Umbilical cord (tissue), 2 donors: ENCODE measurements around the gene DFFB. TPM values are rescaled to one million over a fixed set of nuclear protein-coding genes. Genes with fewer than 3 reads are reported as not detected.

ENCODE experiments used
- DNase-seq: peaks from one replicate; pipeline ENCODE4 v3.0.0-alpha.2; 2015; ENCODE audit warnings: low spot score
- total RNA-seq: library from RNA; depleted of rRNA; stranded (reverse); fragments of >200 nt; gene quantifications from one replicate; pipeline ENCODE4 v1.2.3, GENCODE V29; 2014; ENCODE audit warnings: low replicate concordance; ENCODE audit not compliant: insufficient read depth

DFFB gene
- total RNA-seq, 1 donor from 2014 or later: 15.2 TPM

DNA sequence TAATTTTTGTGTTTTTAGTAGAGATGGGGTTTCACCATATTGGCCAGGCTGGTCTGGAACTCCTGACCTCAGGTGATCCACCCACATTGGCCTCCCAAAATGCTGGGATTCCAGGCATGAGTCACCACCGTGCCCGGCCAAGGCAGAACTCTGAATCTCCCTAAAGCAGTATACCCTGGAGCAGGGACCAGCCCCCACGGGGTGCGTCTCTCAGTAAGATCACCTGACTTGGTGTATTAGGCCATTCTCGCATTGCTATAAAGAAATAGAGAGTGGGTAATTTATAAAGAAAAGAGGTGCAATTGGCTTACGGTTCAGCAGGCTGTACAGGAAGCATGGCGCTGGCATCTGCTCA lies 14.2 kb downstream of the DFFB start:
- no peak for DNase-seq

DNA sequence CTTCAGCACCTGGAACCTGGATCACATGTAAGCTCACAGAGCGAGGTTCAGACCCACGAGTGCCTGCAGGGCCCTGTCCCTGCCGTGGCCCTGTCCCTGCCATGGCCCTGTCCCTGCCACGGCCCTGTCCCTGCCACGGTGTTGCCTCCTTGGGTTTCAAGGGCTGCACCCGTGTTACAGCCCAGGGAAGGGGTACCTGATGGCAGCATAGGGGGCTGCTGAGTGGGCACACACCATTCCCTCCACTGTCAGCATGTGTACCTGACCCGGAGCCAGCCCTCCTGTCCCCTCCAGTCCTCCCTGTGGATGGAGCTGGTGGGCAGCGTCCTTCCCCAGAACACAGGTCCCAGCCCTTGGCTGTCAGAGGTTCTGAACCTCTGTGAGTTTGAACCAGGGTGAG lies 15.3 kb downstream of the DFFB start:
- DNase-seq: no peak

DNA sequence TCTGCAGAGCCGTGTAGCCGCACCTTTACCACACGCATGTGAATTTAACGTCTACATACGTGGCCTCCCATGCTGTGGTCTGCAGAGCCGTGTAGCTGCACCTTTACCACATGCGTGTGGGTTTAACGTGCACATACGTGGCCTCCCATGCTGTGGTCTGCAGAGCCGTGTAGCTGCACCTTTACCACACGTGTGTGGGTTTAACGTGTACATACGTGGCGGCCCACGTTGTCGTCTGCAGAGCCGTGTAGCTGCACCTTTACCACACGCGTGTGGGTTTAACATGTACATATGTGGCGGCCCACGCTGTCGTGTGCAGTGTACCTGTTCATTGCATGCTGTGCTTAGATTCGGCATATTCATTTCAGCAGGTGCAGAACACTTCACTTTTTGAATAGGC lies 17.5 kb downstream of the DFFB start:
- no peak for DNase-seq

DNA sequence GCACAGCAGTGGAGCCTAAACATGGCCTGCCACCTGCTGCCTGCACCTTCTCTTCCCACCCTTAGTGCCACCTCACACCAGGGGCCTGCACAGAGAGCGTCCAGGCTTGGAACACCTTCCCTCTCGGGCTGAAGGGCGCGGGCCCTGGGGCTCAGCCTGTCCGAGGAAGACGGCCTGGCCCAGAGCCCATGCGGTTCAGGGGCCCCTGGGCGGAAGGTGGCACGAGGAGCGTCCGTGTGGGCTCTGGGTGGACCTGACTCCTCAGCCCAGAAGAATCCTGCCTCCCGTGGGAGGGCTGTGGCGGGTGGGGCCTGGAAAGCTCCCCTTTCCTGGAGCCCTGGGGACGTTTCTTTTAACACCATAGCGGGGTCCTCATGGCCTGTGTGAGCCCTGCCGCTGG lies 19.4 kb downstream of the DFFB start:
- no peak for DNase-seq

DNA sequence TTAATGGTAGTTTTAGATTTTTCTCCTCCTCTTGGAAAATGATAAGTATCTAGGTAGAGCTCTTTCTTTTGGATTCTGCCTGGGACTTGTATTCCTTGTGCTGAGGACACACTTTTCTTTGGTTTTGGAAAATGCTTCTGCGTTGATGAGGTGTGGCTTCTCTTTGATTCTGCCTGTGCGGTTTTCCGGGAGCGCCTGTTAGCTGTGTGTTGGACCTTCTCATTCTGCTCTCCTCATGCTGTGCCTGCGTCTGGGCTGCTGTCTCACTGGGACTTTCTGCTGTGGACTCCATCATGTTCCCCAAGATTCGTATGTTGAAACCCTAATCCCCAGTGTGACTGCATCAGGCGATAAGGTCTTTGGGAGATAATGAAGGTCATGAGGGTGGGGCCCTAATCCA lies 21.8 kb downstream of the DFFB start:
- no peak for DNase-seq

DNA sequence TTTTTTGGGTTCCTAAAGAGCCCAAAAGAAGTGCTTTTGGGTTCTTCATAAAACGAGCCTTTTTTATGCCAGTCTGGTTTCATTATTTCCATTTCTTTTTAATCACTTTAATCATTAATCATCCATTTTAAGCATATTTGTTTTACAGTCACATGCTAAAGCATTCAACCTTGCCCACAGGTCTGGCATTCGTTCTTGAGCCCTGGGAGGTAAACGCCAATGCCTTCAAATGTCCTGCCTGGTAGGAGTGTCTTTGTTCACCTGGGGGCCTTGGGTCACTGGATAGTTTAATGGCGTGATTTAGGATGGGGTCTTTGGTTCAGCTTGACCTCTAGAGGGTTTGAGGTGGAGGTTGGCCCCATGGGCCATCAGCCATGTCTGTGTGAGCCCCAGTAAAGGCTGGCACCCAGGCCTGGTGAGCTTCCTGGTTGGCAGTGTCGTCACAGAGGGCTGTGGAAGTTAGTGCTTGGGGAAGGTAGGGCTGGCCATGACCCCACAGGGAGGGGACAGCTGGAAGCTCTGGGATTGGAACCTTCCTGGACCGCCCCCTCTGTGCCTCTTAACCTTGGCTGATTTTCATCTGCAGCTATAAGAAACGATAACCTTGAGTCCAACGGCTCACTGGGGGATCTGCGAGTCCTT lies 22.6 kb downstream of the DFFB start:
- no peak for DNase-seq

DNA sequence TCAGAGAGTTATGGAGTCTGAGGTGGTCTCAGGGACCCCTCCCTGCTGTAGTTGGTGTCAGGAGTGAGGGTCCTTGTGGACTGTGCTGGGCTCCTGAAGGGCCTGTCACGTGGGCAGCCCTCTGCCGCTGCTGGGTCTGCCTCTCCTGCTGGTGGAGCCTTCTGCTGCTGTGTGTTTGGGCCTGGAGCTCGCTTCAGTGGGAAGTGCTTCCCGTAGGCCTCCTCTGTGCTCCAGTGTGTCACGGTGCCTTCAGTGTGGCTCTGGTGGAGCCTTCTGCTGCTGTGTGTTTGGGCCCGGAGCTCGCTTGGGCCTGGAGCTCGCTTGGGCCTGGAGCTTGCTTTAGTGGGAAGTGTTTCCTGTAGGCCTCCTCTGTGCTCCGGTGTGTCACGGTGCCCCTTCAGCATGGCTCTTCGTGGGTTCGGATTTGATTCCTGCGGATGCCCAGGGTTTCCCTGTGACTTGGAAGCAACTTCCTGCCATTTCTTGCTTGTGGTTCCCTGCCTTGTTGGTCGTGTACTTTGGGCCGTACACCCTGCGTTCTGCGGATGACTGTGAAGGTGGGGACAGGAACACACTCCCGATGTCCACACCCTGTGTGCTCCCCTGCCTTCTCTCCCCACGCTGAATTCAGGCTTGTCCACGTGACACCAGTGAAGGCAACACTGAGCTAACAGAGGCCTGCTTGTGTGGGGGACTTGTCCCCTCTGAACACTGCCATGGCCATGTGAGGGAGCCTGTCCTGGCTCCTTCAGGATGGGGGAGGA lies 23.3 kb downstream of the DFFB start:
- DNase-seq: no peak

DNA sequence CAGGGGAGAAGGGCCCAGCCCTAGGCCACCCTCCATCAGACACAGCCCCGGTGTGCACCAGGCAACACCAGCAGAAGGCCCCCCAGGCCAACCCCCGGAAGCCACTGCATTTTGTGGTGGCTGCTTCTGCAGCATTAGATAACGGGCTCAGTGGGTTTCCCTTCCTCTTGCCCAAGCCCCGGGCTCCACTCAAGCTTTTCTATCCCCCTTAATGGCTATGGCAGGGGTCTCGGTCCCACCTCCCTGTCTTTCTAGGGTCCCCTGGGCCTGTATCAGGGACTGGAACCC lies 23.9 kb downstream of the DFFB start:
- DNase-seq: no peak

DNA sequence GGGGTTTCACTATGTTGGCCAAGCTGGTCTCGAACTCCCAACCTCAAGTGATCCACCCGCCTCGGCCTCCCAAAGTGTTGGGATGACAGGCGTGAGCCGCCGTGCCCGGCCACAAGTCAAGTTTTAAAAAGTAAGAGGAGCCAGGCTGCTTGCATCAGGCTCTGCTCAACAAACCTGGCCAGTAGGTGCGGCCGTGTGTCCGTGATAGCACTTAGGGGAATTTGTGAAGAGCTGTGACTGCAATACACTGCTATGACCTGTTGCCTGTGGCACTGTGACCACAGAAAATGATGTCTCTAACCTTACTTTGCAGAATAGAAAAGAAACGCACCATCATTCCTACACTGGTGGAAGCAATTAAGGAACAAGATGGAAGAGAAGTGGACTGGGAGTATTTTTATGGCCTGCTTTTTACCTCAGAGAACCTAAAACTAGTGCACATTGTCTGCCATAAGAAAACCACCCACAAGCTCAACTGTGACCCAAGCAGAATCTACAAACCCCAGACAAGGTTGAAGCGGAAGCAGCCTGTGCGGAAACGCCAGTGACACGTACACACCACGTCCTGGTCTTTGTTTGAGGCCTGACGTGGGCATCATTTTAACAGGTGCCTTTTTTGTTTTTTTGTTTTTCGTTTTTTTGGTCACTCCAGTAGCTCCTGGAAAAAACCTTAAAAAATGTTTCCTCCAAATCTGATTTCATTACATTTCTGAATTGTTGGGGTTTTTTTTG lies 26.1 kb downstream of the DFFB start:
- no peak for DNase-seq

DNA sequence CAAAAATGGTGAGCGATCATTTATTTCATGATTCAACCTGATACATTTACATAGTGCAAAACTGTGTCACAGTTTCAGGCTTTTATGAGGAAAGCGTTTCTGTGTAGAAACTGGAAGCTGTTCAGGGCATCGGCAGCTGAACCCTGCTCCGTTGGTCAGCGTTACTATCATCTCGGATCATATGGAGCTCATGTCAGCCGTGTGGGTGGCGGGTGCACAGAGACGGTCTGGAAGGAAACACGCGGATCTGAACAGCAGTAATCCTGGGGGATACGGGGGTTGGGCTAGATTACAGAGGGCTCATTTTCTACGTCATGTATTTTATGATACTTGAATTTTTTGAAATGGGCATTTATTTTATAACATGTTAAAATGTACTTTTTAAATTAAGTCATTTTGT lies 27.7 kb downstream of the DFFB start:
- no peak for DNase-seq

DNA sequence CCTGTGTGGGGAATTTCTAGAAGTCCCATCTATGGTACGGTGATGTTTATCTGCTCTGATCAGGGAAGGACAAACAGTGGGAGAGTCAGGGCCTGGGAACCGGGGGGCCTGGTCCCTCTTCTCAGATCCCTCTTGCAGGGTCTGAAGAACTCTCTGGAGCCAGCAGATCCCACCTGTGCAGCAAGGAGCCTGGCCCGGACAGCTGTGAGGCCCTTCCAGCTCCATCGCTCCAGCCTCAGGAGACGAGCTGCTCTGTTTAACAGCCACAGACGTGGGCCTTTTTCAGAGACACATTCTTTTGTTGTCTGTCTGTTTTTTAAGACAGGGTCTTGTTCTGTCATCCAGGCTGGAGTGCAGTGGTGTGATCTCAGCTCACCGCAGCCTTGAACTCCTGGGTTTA lies 28.3 kb downstream of the DFFB start:
- no peak for DNase-seq

DNA sequence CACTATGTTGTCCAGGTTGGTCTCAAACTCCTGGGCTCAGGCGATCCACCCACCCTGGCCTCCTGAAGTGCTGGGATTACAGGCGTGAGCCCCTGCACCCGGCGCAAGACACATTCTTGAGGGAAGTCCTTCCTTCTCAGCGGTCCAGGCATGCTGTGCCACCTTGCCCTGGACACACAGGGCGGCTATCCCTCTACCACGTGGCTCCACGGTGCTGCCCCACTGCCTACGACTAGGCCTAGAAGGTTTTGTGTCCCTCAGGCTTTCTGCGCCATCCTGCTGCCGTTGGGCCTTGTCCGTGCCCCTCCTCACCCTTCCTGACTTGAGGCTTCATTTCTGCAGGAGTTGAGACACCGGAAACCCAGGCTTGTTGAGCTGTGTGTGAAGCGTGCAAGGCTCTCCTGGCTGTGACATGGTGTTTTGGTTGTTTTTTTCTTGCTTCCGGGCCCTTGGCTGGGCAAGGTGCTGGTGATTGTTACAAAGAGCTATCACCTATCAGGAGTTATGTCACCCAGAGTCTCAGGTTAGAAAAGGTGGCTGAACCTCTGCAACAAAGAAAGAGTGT lies 28.9 kb downstream of the DFFB start:
- no peak for DNase-seq

DNA sequence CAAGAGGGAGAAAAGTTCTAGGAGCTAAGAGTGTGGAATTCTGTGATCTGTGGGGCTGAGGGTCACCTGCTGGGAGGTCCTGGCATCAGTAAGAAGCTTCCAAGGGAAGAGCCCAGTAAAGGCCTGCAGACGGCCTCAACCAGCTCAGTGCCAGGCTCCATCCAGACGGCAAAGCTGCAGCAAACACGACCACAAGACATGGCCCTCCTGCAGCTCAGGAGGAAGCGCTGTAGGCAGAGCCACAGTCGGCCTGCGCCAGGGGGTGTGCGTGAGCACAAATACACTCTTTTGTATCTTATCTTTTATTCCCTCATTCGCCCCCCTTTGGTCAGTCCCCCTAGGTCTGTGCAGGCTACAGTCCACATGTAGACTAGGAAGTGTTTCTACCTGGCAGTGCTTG lies 29.4 kb downstream of the DFFB start:
- DNase-seq: no peak

DNA sequence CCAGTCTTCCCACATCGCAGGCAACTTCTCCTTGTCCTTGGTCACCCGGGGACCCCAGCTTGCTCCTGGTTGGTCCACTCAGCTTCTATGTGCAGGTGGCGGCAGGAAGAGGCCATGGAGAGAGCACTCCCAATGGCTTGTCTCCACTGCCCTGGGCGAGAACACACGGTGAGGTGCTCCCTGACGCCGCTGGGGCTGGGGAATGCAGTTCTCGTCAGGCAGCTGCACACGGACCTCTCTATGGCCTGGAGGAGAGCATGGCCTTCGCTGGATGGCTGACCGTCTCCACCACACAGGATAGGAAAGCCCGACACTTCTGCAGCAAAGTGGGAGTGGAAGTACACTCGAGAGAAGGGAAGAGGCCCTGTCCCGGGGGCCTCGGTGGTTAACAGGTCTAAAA lies 31.0 kb downstream of the DFFB start:
- DNase-seq: no peak

DNA sequence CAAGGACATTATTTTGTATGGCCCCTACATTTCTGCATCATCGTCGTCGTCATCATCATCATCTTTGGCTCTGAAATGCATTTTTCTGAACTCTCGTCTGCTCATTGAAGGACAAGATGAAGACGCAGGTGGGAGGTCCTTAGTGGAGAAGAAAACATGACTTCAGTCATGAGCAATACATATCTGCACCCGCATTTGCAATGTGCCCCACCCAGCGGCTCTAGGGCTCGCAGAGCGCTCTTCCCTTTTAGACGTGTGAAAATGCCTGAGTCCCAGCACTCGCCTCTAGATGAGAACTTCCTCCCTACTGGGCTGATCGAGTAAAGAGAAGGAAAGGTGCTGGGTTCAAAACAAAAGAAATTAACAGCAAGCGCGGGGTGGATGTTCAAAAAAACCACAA lies 32.7 kb downstream of the DFFB start:
- DNase-seq: no peak

DNA sequence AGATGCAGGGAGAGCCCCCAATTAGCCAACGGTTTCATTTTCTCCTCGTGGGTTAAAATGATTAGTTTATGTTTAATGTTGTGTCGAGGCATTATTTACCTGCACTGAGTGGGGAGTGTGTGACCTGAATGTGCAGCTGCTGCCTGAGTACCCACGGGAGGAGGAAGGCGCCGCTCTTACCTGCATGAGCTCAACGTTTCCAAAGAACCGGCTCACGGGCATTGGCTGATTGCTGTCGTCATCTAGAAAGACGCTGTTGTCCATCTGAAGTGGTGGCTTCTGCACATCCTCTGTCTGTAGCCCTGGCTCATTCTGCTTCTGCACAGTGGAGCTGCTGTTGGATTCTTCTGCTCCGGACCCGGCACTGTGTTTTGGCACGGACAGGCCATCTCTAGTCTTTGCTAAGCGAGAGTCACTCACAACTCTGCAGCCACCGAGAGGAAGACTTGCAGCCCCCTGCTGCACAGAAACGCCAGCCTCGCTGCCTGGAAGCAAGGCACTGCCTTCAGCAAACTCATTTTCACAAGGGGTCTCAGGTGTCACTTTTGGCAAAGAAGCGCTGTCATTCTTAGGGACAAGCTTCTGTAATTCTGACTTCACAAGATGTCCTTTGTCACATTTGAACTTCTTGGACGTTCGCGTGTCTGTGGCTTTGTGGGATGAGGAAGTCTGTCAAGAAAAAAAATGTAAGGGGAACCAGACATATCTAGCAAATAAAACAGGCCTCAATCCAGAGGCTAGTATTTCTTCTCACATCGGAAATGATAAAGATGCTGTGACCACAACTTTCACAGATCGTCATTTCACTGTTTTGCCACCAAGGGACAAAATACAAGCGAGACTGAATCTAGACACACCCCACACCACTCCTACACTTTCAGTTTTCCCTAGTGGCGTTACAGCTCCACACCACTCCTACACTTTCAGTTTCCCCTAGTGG lies 33.4 kb downstream of the DFFB start:
- no peak for DNase-seq

DNA sequence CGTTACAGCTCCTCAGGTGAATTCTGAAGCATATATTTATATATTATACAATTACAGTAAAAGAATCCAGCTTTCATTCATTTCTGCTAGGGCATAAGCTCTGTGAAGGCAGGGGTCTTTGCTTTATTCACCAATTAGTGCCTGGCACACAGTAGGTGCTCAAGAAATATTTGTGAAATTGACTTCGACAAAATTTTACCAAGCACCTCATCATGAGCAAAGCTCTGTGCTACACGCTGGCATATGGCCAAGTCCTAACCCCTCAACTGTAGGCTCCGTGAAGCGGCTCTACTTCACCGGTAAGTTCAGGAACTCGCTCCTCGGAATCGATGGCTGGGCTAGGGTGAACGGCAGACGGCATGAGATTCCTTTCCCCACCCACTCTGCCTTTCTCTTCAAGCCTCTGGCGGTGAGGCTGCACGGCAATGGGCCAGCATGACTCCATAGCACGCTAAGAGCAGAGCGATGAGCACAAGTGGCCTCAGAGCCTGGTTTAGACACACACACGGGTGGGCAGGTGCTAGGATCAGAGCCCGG lies 34.1 kb downstream of the DFFB start:
- no peak for DNase-seq

DNA sequence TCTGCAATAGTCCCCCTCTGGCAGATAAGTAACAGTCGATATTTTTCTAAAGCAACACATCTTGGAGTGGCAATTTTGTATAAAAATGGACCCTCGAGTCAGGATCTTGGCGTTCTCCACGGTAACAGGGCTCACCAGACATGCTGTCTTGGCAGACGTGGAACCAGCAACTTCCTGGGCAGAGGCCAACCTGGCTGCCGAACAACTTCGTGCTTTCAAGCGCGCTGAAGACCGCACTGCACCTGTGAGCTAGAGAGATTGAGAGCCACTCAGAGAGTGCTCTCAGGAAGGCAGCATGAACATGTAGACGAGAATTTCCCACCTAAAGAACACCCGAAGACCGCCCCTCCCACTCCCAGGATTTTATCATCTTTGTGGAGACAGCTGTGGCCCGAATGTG lies 35.5 kb downstream of the DFFB start:
- no peak for DNase-seq

DNA sequence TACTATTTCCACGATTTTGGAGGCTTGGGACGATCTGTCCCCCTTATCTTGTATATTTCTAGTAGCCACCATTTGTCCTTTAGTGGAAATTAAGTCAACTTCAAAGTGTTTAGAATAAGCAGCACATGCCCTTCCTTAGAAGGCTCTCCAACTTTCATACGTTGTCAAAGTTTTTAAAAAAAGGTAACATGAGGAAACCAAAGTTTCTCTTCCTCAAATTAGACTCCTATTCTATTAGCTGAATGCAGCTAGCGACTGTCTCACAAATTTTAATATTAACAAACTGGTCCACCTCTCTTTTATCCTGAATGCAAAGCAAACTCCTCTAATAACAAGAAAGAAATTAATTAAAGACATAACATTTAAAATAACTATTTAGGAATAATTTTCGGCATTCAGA lies 35.9 kb downstream of the DFFB start:
- DNase-seq: no peak

DNA sequence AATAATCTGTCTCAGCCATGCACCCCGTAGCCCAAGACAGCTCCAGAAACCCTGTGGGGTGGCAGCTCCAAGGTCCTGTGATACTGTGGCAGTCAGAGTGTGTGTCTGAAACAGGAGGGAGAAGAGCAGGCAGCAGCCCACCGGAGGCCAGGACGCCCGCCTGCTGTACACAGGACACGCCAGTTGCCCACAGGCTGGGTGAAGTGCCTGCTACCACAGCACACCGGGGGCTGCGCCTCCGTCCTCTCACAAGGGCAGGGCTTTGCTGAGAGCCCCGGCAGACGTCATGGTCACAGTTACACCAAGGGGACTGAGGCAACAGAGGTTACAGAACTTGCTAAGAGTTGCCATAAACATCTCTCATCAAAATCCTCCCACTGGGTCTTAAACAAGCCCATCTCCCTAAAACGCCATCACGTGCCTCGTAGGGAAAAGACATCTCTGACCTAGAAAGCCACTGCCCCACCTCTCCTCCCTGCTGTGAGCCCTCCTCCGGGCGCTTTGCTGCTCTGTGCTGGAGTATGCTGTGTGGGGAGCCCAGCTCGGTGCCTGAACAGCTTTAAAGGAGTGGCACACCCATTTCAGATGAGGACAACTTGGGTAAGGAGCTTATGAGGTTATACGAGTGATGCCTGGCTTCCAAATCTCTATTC lies 37.5 kb downstream of the DFFB start:
- DNase-seq: no peak
